Activated CD4-positive, CD25-positive, alpha-beta regulatory T cell treated with anti-CD3 and anti-CD28 coated beads, Interleukin-2, amount 50 U/mL, for 24 hours (primary cell): ENCODE measurements around the gene GOLGA6A.
"Not testable (repeated sequence)": the region's sequence is repeated elsewhere in the genome, so short reads cannot be mapped to it uniquely, and the experiment has no call there.

Source experiments
- ATAC-seq, 2 donors: fragments of 150-1000 bp; cut with Tn5 transposase; one replicate each; pipeline ENCODE4 v1.10.0; 2021; ENCODE audit warnings: mild to moderate bottlenecking in 1 of 2, moderate library complexity in 1 of 2

GOLGA6A gene, protein sequence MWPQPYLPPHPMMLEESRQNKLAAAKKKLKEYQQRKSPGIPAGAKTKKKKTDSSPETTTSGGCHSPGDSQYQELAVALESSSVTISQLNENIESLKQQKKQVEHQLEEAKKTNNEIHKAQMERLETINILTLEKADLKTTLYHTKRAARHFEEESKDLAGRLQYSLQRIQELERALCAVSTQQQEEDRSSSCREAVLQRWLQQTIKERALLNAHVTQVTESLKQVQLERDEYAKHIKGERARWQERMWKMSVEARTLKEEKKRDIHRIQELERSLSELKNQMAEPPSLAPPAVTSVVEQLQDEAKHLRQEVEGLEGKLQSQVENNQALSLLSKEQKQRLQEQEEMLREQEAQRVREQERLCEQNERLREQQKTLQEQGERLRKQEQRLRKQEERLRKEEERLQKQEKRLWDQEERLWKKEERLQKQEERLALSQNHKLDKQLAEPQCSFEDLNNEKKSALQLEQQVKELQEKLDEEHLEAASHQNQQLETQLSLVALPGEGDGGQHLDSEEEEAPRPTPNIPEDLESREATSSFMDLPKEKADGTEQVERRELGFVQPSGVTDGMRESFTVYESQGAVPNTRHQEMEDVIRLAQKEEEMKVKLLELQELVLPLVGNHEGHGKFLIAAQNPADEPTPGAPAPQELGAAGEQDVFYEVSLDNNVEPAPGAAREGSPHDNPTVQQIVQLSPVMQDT

DNA sequence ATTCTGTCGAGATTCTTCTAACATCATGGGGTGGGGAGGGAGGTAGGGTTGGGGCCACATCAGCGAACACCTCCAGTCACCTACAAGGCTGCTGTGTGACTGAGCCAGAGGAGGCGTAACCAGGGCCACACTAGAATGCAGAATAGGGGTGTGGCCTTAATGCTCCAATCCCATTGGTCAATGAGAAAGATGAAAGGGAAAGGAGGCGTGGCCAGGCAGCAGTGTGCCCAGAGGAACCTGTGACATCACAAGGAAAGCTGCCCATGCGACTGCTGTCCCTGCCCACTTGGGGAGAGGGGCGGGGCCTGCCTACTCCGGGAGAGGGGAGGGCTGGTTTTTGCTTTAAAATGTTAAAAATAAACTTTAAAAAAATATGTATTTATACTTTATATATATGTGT lies at the start of gene GOLGA6A:
GOLGA6A (minus strand) TSS at position 101 of the 400 bp plus-strand sequence; CDS start at position 60, 41 bp downstream.
- ATAC-seq: not testable (repeated sequence)

DNA sequence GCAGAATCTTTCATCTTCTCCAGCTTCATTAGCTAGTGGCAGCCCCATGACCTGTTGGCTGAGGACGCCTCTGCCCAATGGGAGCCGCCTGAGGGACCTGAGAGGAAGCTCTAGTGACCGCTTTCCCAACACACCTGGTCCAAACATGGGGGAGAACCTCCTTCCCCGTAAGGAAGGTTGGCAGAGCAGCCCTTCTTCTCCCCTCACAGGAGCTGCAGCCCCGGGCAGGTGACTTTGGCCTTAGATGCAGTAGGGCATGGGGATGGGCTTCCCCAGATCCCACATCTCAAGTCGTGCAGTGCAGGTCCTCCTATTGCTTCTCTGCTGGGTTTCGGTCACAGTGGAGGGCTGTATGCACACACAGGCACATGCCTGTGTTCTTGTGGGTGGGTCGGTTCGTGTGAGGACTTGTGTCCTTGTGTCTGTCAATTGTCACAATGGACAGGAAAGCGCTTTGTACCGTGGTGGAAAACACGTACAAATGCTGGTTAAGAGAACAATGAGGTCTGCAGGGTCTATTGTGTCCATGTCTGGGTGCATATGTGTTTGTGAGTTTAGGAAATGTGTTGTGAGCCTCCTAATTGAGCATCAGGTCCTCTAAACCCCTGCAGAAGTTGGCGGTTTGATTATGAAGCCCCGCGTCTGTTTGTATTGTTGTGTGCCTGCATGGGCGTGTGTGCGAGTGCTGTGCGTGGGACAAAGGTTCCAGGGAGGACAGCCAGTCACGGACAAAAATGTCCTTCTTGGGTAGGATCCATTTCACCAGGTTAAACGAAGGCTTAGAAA lies 49.5 kb upstream of the GOLGA6A start:
- ATAC-seq: no peak

DNA sequence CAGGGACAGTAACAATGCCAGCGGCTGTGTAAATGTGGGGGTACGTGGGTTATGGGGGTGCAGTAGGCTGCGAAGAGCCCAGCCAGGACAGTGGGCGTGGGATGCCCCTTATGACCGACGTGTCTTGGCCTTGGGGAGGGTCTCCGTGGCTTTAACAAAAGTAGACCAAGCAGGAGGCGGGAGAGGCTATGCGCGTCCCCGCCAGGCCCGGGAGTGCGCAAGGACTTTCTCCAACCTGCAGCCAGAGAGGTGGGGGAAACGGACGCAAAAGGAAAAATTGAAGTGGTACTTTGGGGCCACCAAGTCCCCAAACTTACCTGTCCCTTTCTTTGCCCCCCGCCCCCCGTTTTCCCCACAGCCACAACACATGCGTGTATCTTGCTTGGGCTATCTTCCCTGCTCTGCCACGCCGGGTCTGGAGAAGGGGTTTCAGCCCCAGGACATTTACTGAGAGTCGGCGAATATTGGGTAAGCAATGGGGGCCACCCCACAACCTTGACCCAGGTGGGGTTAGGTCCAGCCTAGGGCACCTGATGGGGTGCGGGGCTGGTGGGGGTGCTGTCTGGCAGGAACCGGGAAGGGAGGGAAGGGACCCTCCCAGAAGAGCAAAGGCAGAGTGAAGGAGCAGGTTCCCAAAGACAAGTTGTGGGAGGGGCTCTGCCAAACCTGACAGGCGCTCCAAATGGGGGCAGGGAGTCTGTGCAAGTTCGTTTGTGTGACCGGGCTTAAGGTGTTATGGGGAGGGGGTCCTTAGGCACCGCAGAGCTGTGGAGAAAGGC lies 48.7 kb upstream of the GOLGA6A start:
- no peak for ATAC-seq

- no peak for ATAC-seq
Measured at GRCh38 chr15:74130155-74130848, 48.0 kb upstream of the GOLGA6A start, which contains the start of gene ISLR2. TSS of gene ISLR2 (plus strand) at chr15:74130586. CDS start at chr15:74132755, 2,169 bp downstream.

DNA sequence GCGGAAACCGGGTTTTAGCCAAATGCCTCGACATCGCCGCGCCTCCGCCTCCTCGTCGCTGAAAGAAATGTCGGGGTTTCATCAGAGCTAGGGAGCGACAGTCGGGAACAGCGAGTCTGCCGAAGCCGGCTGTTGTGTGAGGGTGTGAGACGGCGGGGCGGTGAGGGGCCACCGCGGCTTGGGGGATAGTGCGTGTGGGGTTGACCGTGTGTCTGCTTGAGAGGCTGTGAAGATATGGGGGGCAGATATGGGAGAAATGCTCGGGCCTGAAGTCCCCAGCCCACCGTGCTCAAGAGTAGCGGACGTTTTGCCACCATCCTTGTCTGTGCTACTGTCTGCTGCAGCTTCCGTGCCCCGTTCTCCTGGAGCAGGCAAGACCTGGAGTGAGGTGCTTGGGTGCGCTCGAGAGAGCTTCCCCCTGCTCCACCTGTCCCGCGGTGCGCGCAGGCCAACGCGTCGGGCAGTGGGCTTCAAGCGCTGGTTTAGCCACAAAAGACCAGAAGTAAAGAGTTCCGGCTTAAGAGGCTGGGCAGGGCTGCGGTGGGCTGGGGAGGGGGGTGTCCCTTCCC lies 47.3 kb upstream of the GOLGA6A start:
- no peak for ATAC-seq

DNA sequence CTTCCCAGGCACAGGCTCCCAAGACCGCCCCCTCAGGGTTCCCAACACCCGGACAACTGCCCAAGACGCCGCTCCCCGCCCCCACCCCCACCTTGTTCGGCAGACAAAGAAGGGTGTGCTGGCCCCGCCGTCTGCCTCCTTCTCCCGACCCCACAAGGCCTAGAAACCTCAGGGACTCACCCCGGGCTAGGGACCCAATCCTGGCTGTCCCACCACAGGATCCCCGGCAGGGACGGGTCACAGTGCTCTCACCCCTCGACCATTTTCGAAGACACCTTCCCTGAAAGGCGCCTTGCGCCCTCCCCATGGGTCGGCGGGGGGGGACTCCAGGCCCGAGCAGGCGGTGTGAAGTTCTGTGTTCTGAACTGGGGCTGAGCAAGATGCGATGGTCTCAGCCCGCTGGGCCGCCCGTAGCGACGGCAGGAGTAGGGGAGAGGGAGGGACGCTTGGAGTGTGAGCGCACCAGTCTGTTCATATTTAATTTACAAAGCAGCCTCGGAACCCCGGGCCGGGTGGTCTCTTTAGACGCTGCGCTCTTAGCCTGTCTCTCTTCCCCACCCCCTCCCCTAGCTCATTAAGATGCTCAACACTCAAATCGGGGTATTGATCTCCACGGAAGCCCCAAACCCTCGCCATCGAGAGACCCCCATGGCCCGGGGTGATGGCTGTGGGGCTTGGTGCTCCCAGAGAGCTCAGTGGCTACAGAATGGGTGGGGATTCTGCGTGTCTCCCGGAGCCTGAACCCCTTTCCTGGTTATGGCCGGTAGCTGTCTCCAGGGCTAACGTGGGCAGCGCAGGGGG lies 46.6 kb upstream of the GOLGA6A start:
- no peak for ATAC-seq

DNA sequence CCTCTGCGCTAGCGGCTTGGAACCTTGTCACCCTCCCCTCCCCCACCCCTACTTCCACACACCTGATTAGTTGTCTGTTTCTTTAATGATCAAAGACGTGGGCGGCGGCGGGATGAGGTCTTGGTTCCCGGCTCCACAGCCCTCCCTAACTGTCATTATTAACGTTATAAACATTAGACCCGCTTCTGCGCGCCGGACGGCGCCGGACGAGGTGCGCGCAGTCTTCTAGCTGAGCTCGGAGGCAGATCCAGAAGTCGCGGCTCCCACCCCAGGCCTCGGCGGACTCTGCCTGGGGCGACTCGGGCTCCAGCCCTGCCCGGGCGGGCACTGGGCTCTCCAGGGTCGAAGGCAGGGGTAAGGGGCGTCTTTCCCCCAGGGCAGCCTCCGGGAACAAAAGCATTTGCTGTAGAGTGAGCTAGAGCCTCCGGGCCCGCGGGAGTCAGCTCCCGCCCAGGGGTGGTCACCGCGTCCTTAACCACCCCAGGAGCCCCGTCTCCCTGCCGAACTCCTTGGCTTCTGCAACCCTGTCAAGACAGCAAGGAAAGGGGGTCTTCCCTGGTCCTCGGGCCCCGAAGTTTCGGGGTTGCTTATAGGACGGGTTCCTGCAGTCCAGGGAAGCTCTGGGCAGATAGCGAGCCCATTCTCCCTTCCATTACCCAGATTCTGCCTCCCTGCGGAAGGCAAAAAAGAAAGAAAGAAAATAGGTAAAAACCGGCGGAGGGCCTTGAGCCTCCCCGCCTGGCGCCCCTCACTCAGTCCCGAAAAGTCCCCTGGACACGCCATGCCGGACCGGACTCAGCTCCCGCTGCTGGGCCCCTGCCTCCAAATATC lies 45.8 kb upstream of the GOLGA6A start:
- no peak for ATAC-seq

- peak; percentile 91 to 95 for ATAC-seq
Measured at GRCh38 chr15:74127255-74127953, 45.1 kb upstream of the GOLGA6A start.

- no peak for ATAC-seq
Measured at GRCh38 chr15:74124759-74125158, 42.4 kb upstream of the GOLGA6A start.

DNA sequence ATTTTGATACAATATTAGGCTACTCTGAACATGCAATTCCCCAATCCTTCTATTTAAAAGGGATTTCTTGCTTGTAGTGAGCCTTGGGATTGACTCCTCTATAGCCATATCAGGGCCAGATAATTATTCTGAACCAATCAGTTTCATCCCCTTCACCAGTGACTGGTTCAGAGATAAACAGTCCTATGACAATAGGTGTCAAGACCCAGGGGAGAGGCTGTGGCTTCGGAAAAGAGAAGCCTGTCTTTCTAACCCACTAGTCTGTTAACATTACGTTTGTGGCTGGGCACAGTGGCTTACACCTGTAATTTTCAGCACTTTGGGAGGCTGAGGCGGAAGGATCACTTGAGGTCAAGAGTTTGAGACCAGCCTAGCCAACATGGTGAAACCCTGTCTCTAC lies 41.8 kb upstream of the GOLGA6A start:
- no peak for ATAC-seq

- no peak for ATAC-seq
Measured at GRCh38 chr15:74123658-74124057, 41.3 kb upstream of the GOLGA6A start.

DNA sequence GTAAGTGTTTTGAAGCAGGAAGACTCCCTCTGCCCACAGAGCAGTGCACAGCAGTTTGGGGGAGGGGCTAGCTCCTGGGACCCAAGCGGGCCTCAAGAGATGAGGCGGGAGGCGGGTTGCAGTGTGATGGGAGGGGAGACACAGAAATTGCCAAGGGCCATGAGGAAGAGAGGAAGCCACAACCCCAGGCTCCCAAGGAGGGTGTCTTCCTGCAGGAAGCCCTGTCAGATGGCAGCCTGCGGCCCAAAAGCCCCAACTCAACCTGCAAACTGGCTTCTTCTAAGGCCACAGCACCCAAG lies 40.7 kb upstream of the GOLGA6A start:
- no peak for ATAC-seq

DNA sequence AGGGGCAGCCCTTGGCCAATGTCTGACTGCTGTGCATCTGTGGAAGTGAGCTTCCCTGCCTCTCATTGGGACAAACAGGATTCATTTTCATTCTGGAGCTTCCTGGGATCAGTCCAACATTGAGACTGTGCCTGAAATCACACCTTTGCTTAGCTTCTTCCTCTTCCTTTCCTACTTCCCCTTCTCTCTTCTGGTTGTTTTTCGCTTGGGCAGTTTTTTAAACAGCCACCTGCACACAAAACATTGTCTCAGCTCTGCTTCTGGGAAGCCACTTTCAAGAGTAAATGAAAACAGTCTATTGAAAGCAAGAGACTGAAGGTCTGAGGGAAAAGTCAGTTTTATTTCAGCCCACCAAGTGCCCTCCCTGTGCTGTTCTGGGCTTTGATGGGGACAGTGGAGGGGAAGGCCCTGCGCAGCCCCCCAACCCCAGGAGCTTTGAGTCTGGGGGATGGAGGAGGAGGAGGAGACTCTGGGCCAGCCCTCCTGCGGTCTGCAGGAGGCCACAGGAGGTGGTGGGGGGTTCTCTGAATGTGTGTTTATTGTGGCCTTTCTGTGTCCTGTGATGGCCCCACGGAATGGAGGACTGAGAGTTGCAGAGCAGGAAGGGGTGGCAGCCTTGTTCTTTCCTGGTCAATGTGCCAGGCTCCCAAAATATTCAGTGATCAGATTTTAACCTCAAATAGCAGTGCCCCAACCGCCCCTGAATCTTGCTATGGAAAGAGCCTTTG lies 40.2 kb upstream of the GOLGA6A start:
- no peak for ATAC-seq

GRCh38 chr15:74121858-74122257 lies 39.5 kb upstream of the GOLGA6A start:
- ATAC-seq: no peak

DNA sequence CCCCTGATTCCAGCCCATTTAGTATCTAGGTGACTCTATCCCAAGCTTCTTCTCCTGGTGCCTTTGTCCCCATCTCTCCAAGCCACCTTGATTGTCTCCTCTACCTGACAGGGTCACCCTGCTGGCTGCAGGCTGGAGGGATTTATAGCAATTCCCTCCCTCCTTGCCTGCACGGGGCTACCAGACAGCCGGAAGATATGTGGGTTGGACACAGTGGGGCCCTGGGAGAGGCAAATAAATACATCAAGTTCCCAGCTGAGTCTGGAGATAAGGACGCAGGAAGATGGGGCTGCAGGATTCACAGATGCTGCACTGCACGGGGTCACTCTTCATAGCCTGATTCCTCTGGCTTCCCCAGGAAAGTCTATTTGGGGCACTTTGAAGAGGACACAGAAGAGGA lies 38.7 kb upstream of the GOLGA6A start:
- no peak for ATAC-seq

GRCh38 chr15:74120426-74120825 lies 38.1 kb upstream of the GOLGA6A start:
- no peak for ATAC-seq

DNA sequence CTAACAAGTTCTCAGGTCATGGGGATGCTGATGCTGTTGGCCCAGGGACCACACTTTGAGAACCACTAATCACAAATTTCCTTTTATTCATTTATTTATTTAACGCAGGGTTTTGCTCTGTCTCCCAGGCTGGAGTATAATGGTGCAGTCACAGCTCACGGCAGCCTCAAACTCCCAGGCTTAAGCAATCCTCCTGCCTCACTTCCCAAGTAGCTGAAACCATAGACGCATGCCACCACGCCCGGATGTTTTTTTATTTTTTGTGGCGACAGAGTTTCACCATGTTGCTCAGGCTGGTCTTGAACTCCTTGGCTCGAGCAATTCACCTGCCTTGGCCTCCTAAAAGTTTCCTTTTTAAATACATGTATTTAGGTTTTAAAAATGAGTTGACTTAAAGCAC lies 27.4 kb upstream of the GOLGA6A start:
- ATAC-seq: no peak

DNA sequence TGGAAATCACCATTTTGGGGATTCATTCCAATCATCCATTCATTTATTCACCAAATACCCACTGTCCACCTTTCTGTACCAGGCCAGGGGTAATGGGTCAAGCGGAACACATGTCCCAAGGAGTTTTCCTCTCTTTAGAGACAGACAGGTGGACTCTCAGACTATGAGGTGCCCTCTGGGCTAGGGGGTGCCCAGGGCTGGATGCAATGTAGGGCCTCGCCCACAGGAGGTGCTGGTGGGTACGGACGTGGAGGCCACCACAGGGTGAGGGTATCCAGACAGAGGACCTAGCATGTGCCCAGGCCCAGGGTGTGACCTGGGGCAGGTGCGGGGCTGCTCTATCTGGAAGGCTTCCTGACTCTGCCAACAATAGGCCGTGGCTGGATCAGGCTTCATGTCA lies 26.3 kb upstream of the GOLGA6A start:
- ATAC-seq: not testable (repeated sequence)
